A549 (cell line): ENCODE results near the gene NUDT19.

Source experiments
- EP300 ChIP-seq, 2 experiments: fragments of >200 bp; sonication (Bioruptor Twin); formaldehyde crosslinking; IDR thresholded peaks; 2 replicates in 1 of 2; 3 replicates in 1 of 2; pipeline ENCODE4 v1.6.1; 2016 to 2017
- HDAC2 ChIP-seq: fragments of 200-600 bp; sonication (generic); IDR thresholded peaks from 2 replicates; pipeline ENCODE4 v1.6.1; 2016
- KDM1A ChIP-seq: fragments of 200-600 bp; sonication (generic); IDR thresholded peaks from 2 replicates; pipeline ENCODE4 v1.6.1; 2016; ENCODE audit warnings: low read depth, mild to moderate bottlenecking
- MAX ChIP-seq: IDR thresholded peaks from 2 replicates; pipeline ENCODE4 v1.6.1; 2012
- NFE2L2 ChIP-seq: fragments of 150-350 bp; conservative IDR thresholded peaks from 2 replicates; pipeline ENCODE4 v1.6.1; 2014; ENCODE audit warnings: low read length
- POLR2A ChIP-seq: IDR thresholded peaks from 2 replicates; pipeline ENCODE4 v1.6.1; 2012; ENCODE audit warnings: mild to moderate bottlenecking, low read length
- POLR2AphosphoS2 ChIP-seq: conservative IDR thresholded peaks from 2 replicates; pipeline ENCODE4 v1.6.1; 2012; ENCODE audit warnings: low read length, improper control_type of control experiment, inconsistent platforms
- RARB ChIP-seq: fragments of 250-450 bp; sonication (Bioruptor Pico); IDR thresholded peaks from 2 replicates; pipeline ENCODE4 v1.8.0; 2021; ENCODE audit warnings: mild to moderate bottlenecking, moderate library complexity
- TF ChIP-seq, protein P1 (sequence below): fragments of >200 bp; sonication (Bioruptor Twin); formaldehyde crosslinking; IDR thresholded peaks from 3 replicates; pipeline ENCODE4 v1.5.1; 2016

DNA sequence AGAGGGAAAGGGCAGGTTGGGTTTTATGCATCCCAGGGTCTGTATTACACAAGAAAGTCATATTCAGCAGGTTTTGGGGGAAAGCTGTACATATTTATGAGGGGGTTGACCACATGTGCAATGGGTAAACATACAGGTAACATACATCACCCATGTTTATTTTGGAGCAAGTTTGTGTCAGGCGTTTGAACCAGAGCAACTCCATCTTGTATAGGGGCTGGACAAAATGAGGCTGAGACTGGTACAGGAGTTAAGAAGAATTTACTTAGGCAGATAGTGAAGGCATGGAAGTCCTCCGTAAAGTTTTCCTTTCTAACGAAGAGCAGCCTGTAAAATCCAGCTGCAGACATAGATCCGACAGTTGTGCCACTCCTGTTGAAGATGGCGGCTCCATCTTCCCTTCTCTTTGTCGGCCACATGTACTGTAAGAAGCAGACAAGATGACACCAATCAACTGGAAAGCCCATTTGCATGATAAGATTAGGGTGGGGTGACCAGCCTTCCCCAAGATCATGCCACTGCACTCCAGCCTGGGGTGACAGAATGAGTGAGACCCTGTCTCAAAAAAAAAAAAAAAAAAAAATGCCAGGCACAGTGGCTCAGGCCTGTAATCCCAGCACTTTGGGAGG is 4.7 kb upstream of the NUDT19 start:
- TF ChIP-seq, protein P1, sequence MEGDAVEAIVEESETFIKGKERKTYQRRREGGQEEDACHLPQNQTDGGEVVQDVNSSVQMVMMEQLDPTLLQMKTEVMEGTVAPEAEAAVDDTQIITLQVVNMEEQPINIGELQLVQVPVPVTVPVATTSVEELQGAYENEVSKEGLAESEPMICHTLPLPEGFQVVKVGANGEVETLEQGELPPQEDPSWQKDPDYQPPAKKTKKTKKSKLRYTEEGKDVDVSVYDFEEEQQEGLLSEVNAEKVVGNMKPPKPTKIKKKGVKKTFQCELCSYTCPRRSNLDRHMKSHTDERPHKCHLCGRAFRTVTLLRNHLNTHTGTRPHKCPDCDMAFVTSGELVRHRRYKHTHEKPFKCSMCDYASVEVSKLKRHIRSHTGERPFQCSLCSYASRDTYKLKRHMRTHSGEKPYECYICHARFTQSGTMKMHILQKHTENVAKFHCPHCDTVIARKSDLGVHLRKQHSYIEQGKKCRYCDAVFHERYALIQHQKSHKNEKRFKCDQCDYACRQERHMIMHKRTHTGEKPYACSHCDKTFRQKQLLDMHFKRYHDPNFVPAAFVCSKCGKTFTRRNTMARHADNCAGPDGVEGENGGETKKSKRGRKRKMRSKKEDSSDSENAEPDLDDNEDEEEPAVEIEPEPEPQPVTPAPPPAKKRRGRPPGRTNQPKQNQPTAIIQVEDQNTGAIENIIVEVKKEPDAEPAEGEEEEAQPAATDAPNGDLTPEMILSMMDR = no peak
- TF ChIP-seq EP300 (IDR thresholded peaks at IDR 0.05) (no peak), POLR2A (no peak), MAX (no peak), KDM1A (no peak), NFE2L2 (no peak), POLR2AphosphoS2 (no peak), HDAC2 (no peak), RARB (CRISPR knock-in tag) (no peak)
